Measurements from ENCODE around the gene HPSE2.
"Not testable (repeated sequence)": the region's sequence is repeated elsewhere in the genome, so short reads cannot be mapped to it uniquely, and the experiment has no call there.

HPSE2 gene

GRCh38 chr10:98563811-98564210 lies 671.8 kb downstream of the HPSE2 start:
- Histone ChIP-seq H3K9me3 (ENCODE audit: control insufficient read depth, low read length) (no peaks in the 10 kb centered on the region), H3K27me3 (ENCODE audit: control insufficient read depth, insufficient read depth, low read length) (no peaks in the 10 kb centered on the region)

GRCh38 chr10:98560565-98560964 lies 675.1 kb downstream of the HPSE2 start:
- Histone ChIP-seq H3K9me3 (ENCODE audit: control insufficient read depth, low read length) (no peaks in the 10 kb centered on the region), H3K9ac (ENCODE audit: low read length) (no peak overlapping the region)

More at GRCh38 chr10:98563811-98564210, 671.8 kb downstream of the HPSE2 start:
- no peaks in the 10 kb centered on the region for H3K36me3 ChIP-seq (ENCODE audit: control insufficient read depth, insufficient read depth, low read length)
- no peaks in the 10 kb centered on the region for H3K4me1 ChIP-seq (ENCODE audit: control insufficient read depth, insufficient read depth, low read length)
- no peak overlapping the region for H3K4me3 ChIP-seq (ENCODE audit: low read length)
- H3K9ac ChIP-seq (ENCODE audit: low read length), result no peak overlapping the region

GRCh38 chr10:98556061-98556460 lies 679.6 kb downstream of the HPSE2 start:
- Histone ChIP-seq H3K9ac (ENCODE audit: low read length) (no peak overlapping the region), H3K4me3 (ENCODE audit: low read length) (no peak overlapping the region), H3K27me3 (ENCODE audit: control insufficient read depth, insufficient read depth, low read length) (no peaks in the 10 kb centered on the region), H3K9me3 (ENCODE audit: control insufficient read depth, low read length) (no peaks in the 10 kb centered on the region), H3K36me3 (ENCODE audit: control insufficient read depth, insufficient read depth, low read length) (no peaks in the 10 kb centered on the region), H3K4me1 (ENCODE audit: control insufficient read depth, insufficient read depth, low read length) (no peaks in the 10 kb centered on the region)

More at GRCh38 chr10:98560565-98560964, 675.1 kb downstream of the HPSE2 start:
- H3K27me3 ChIP-seq (ENCODE audit: control insufficient read depth, insufficient read depth, low read length), result no peaks in the 10 kb centered on the region
- no peak overlapping the region for H3K4me3 ChIP-seq (ENCODE audit: low read length)
- no peaks in the 10 kb centered on the region for H3K36me3 ChIP-seq (ENCODE audit: control insufficient read depth, insufficient read depth, low read length)
- H3K4me1 ChIP-seq (ENCODE audit: control insufficient read depth, insufficient read depth, low read length), result no peaks in the 10 kb centered on the region

- Histone ChIP-seq H3K27me3 (ENCODE audit: control insufficient read depth, insufficient read depth, low read length) (no peaks in the 10 kb centered on the region), H3K9ac (ENCODE audit: low read length) (no peak overlapping the region), H3K36me3 (ENCODE audit: control insufficient read depth, insufficient read depth, low read length) (no peaks in the 10 kb centered on the region), H3K4me1 (ENCODE audit: control insufficient read depth, insufficient read depth, low read length) (no peaks in the 10 kb centered on the region), H3K4me3 (ENCODE audit: low read length) (no peak overlapping the region), H3K9me3 (ENCODE audit: control insufficient read depth, low read length) (no peaks in the 10 kb centered on the region)
Observed at GRCh38 chr10:98555021-98555619, 680.5 kb downstream of the HPSE2 start.

GRCh38 chr10:98541561-98541960 lies 694.1 kb downstream of the HPSE2 start:
- not testable (repeated sequence) for H3K9me3 ChIP-seq (ENCODE audit: control insufficient read depth, low read length); H3K4me1 ChIP-seq (ENCODE audit: control insufficient read depth, insufficient read depth, low read length); H3K27me3 ChIP-seq (ENCODE audit: control insufficient read depth, insufficient read depth, low read length); H3K9ac ChIP-seq (ENCODE audit: low read length); H3K36me3 ChIP-seq (ENCODE audit: control insufficient read depth, insufficient read depth, low read length); H3K4me3 ChIP-seq (ENCODE audit: low read length)

- no peaks in the 10 kb centered on the region for H3K36me3 ChIP-seq (ENCODE audit: control insufficient read depth, insufficient read depth, low read length)
- no peaks in the 10 kb centered on the region for H3K9me3 ChIP-seq (ENCODE audit: control insufficient read depth, low read length)
- H3K4me1 ChIP-seq (ENCODE audit: control insufficient read depth, insufficient read depth, low read length), result peaks cover 7% of the 10 kb centered on the region
- no peak overlapping the region for H3K4me3 ChIP-seq (ENCODE audit: low read length)
- no peak overlapping the region for H3K9ac ChIP-seq (ENCODE audit: low read length)
- no peaks in the 10 kb centered on the region for H3K27me3 ChIP-seq (ENCODE audit: control insufficient read depth, insufficient read depth, low read length)
Observed at GRCh38 chr10:98539578-98539977, 696.1 kb downstream of the HPSE2 start.

- Histone ChIP-seq H3K36me3 (ENCODE audit: control insufficient read depth, insufficient read depth, low read length) (no peaks in the 10 kb centered on the region), H3K9ac (ENCODE audit: low read length) (no peak overlapping the region), H3K4me3 (ENCODE audit: low read length) (no peak overlapping the region), H3K27me3 (ENCODE audit: control insufficient read depth, insufficient read depth, low read length) (no peaks in the 10 kb centered on the region), H3K4me1 (ENCODE audit: control insufficient read depth, insufficient read depth, low read length) (peaks cover 7% of the 10 kb centered on the region), H3K9me3 (ENCODE audit: control insufficient read depth, low read length) (no peaks in the 10 kb centered on the region)
Observed at GRCh38 chr10:98538472-98538871, 697.2 kb downstream of the HPSE2 start.

- Histone ChIP-seq H3K4me3 (ENCODE audit: low read length) (no peak overlapping the region), H3K4me1 (ENCODE audit: control insufficient read depth, insufficient read depth, low read length) (peaks cover 7% of the 10 kb centered on the region), H3K9ac (ENCODE audit: low read length) (no peak overlapping the region), H3K9me3 (ENCODE audit: control insufficient read depth, low read length) (no peaks in the 10 kb centered on the region), H3K36me3 (ENCODE audit: control insufficient read depth, insufficient read depth, low read length) (no peaks in the 10 kb centered on the region), H3K27me3 (ENCODE audit: control insufficient read depth, insufficient read depth, low read length) (no peaks in the 10 kb centered on the region)
Observed at GRCh38 chr10:98536551-98536950, 699.1 kb downstream of the HPSE2 start.

GRCh38 chr10:98533746-98534445 lies 701.8 kb downstream of the HPSE2 start:
- no peaks in the 10 kb centered on the region for H3K36me3 ChIP-seq (ENCODE audit: control insufficient read depth, insufficient read depth, low read length)
- no peak overlapping the region for H3K4me3 ChIP-seq (ENCODE audit: low read length)

GRCh38 chr10:98533241-98533640 lies 702.4 kb downstream of the HPSE2 start:
- Histone ChIP-seq H3K36me3 (ENCODE audit: control insufficient read depth, insufficient read depth, low read length) (no peaks in the 10 kb centered on the region), H3K4me3 (ENCODE audit: low read length) (no peak overlapping the region), H3K9me3 (ENCODE audit: control insufficient read depth, low read length) (no peaks in the 10 kb centered on the region), H3K4me1 (ENCODE audit: control insufficient read depth, insufficient read depth, low read length) (no peaks in the 10 kb centered on the region), H3K27me3 (ENCODE audit: control insufficient read depth, insufficient read depth, low read length) (peaks cover 6% of the 10 kb centered on the region), H3K9ac (ENCODE audit: low read length) (no peak overlapping the region)

More at GRCh38 chr10:98533746-98534445, 701.8 kb downstream of the HPSE2 start:
- Histone ChIP-seq H3K27me3 (ENCODE audit: control insufficient read depth, insufficient read depth, low read length) (no peaks in the 10 kb centered on the region), H3K9me3 (ENCODE audit: control insufficient read depth, low read length) (no peaks in the 10 kb centered on the region), H3K9ac (ENCODE audit: low read length) (no peak overlapping the region), H3K4me1 (ENCODE audit: control insufficient read depth, insufficient read depth, low read length) (no peaks in the 10 kb centered on the region)

- Histone ChIP-seq H3K4me3 (ENCODE audit: low read length) (no peak overlapping the region), H3K9ac (ENCODE audit: low read length) (no peak overlapping the region), H3K27me3 (ENCODE audit: control insufficient read depth, insufficient read depth, low read length) (peaks cover 7% of the 10 kb centered on the region), H3K36me3 (ENCODE audit: control insufficient read depth, insufficient read depth, low read length) (no peaks in the 10 kb centered on the region), H3K9me3 (ENCODE audit: control insufficient read depth, low read length) (no peaks in the 10 kb centered on the region), H3K4me1 (ENCODE audit: control insufficient read depth, insufficient read depth, low read length) (no peaks in the 10 kb centered on the region)
Observed at GRCh38 chr10:98528805-98529183, 706.9 kb downstream of the HPSE2 start.

- Histone ChIP-seq H3K9ac (ENCODE audit: low read length) (no peak overlapping the region), H3K4me3 (ENCODE audit: low read length) (no peak overlapping the region), H3K9me3 (ENCODE audit: control insufficient read depth, low read length) (no peaks in the 10 kb centered on the region), H3K27me3 (ENCODE audit: control insufficient read depth, insufficient read depth, low read length) (peaks cover 7% of the 10 kb centered on the region), H3K36me3 (ENCODE audit: control insufficient read depth, insufficient read depth, low read length) (no peaks in the 10 kb centered on the region), H3K4me1 (ENCODE audit: control insufficient read depth, insufficient read depth, low read length) (no peaks in the 10 kb centered on the region)
Observed at GRCh38 chr10:98528166-98528804, 707.4 kb downstream of the HPSE2 start.
